ENCODE results near the gene PGGT1B. TPM values are rescaled to one million over a fixed set of nuclear protein-coding genes. Genes with fewer than 3 reads are reported as not detected.

The PGGT1B gene
- polyA plus RNA-seq, 3 donors, result 3.2 to 32.6 (median 11.6) TPM

GRCh38 chr5:115308815-115309214, 46.1 kb upstream of the PGGT1B start:
- H3K27me3 Mint-ChIP-seq (ENCODE audit: low read depth in 3 of 3), result peaks cover 5 to 17% (median 6%) of the 10 kb centered on the region in 3 donors
- no peak for DNase-seq

GRCh38 chr5:115306011-115306536, 43.4 kb upstream of the PGGT1B start:
- Mint-ChIP-seq H3K9me3 (no peaks in the 10 kb centered on the region), H3K27ac (no peak overlapping the region), H3K36me3 (no peaks in the 10 kb centered on the region), H3K27me3 (ENCODE audit: low read depth in 3 of 3) (peaks cover 5 to 17% (median 6%) of the 10 kb centered on the region in 3 donors), H3K4me3 (no peak overlapping the region), H3K4me1 (no peaks in the 10 kb centered on the region)
- Histone ChIP-seq H3K9me3 (replicated peaks in 1 of 2; ENCODE audit: control insufficient read depth in 1 of 2, insufficient read depth in 1 of 2, low read length in 2 of 2) (no peaks in the 10 kb centered on the region), H3K36me3 (replicated peaks in 1 of 2; ENCODE audit: control insufficient read depth in 1 of 2, insufficient read depth in 2 of 2, low read length in 2 of 2) (no peaks in the 10 kb centered on the region), H3K4me1 (ENCODE audit: control insufficient read depth in 1 of 2, insufficient read depth in 2 of 2, low read length in 2 of 2) (no peaks in the 10 kb centered on the region), H4K20me1 (ENCODE audit: insufficient read depth, low read length) (no peaks in the 10 kb centered on the region), H3K27ac (ENCODE audit: low read depth in 1 of 2, low read length in 2 of 2) (no peak overlapping the region), H3K27me3 (ENCODE audit: control insufficient read depth in 2 of 2, insufficient read depth in 2 of 2, low read length in 2 of 2) (peaks cover 6 to 16% of the 10 kb centered on the region in 2 donors), H3K9ac (ENCODE audit: insufficient read depth, low read length, poor library complexity, severe bottlenecking) (no peak overlapping the region), H3K4me3 (replicated peaks in 1 of 3; ENCODE audit: low read depth in 2 of 3, low read length in 3 of 3) (no peak overlapping the region), H3K79me2 (ENCODE audit: insufficient read depth, low read length) (no peaks in the 10 kb centered on the region), H3K4me2 (replicated peaks; ENCODE audit: extremely low read depth, low read length, poor library complexity, severe bottlenecking) (no peak overlapping the region), H2AFZ (ENCODE audit: insufficient read depth, low read depth, low read length, poor library complexity, severe bottlenecking) (no peak overlapping the region)
- no peak for TF ChIP-seq CTCF (IDR thresholded peaks at IDR 0.05)
- DNase-seq, result no peak
- intact Hi-C loops (cut with micrococcal nuclease), result no loop called here
- no CpG with 5 or more reads among the region's 1 CpG for WGBS (ENCODE audit: insufficient coverage)

More at GRCh38 chr5:115308815-115309214, 46.1 kb upstream of the PGGT1B start:
- H3K4me1 ChIP-seq (ENCODE audit: control insufficient read depth in 1 of 2, insufficient read depth in 2 of 2, low read length in 2 of 2), result no peaks in the 10 kb centered on the region
- no peak for TF ChIP-seq CTCF (IDR thresholded peaks at IDR 0.05)
- Mint-ChIP-seq H3K4me1 (no peaks in the 10 kb centered on the region), H3K9me3 (no peaks in the 10 kb centered on the region), H3K36me3 (no peaks in the 10 kb centered on the region), H3K4me3 (peak overlapping the region in 1 of 2 donors; percentile 37), H3K27ac (no peak overlapping the region)
- no peak overlapping the region for H3K9ac ChIP-seq (ENCODE audit: insufficient read depth, low read length, poor library complexity, severe bottlenecking)
- no peaks in the 10 kb centered on the region for H3K79me2 ChIP-seq (ENCODE audit: insufficient read depth, low read length)
- no peaks in the 10 kb centered on the region for H4K20me1 ChIP-seq (ENCODE audit: insufficient read depth, low read length)
- no peaks in the 10 kb centered on the region for H3K9me3 ChIP-seq (replicated peaks in 1 of 2; ENCODE audit: control insufficient read depth in 1 of 2, insufficient read depth in 1 of 2, low read length in 2 of 2)
- no peak overlapping the region for H3K4me3 ChIP-seq (replicated peaks in 1 of 3; ENCODE audit: low read depth in 2 of 3, low read length in 3 of 3)
- no peaks in the 10 kb centered on the region for H3K36me3 ChIP-seq (replicated peaks in 1 of 2; ENCODE audit: control insufficient read depth in 1 of 2, insufficient read depth in 2 of 2, low read length in 2 of 2)
- peaks cover 12 to 17% of the 10 kb centered on the region in 2 donors for H3K27me3 ChIP-seq (ENCODE audit: control insufficient read depth in 2 of 2, insufficient read depth in 2 of 2, low read length in 2 of 2)
- no peak overlapping the region for H3K4me2 ChIP-seq (replicated peaks; ENCODE audit: extremely low read depth, low read length, poor library complexity, severe bottlenecking)
- intact Hi-C loops (cut with micrococcal nuclease), result no loop called here
- no peak overlapping the region for H3K27ac ChIP-seq (ENCODE audit: low read depth in 1 of 2, low read length in 2 of 2)
- no peak overlapping the region for H2AFZ ChIP-seq (ENCODE audit: insufficient read depth, low read depth, low read length, poor library complexity, severe bottlenecking)

Data from CD14-positive monocyte (primary cell).